Trophoblast cell (in vitro differentiated cells and primary cell): Measurements from ENCODE around the gene C20orf202.

Experiments used
- DNase-seq, 2 donors: peaks; one replicate each; pipeline ENCODE4 v3.0.0-alpha.2; 2016
- H2AFZ ChIP-seq: 2 replicates; pipeline ENCODE4 v1.6.1; 2013; ENCODE audit warnings: low read length, moderate library complexity, mild to moderate bottlenecking; ENCODE audit not compliant: insufficient read depth, poor library complexity
- H2AK5ac ChIP-seq: 2 replicates; pipeline ENCODE4 v1.6.1; 2013; ENCODE audit warnings: mild to moderate bottlenecking, low read length
- H2BK120ac ChIP-seq: 2 replicates; pipeline ENCODE4 v1.6.1; 2013; ENCODE audit warnings: low read length, mild to moderate bottlenecking, moderate library complexity; ENCODE audit not compliant: insufficient read depth, poor library complexity
- H2BK12ac ChIP-seq: 2 replicates; pipeline ENCODE4 v1.6.1; 2013; ENCODE audit warnings: mild to moderate bottlenecking, low read length, moderate library complexity
- H2BK5ac ChIP-seq: 2 replicates; pipeline ENCODE4 v1.6.1; 2013; ENCODE audit warnings: low read length, low read depth, moderate library complexity, mild to moderate bottlenecking; ENCODE audit not compliant: poor library complexity
- H3K14ac ChIP-seq: 2 replicates; pipeline ENCODE4 v1.6.1; 2013; ENCODE audit warnings: mild to moderate bottlenecking, low read length
- H3K18ac ChIP-seq: 2 replicates; pipeline ENCODE4 v1.6.1; 2013; ENCODE audit warnings: mild to moderate bottlenecking, low read length
- H3K23ac ChIP-seq: 2 replicates; pipeline ENCODE4 v1.6.1; 2013; ENCODE audit warnings: low read length
- H3K27ac ChIP-seq: 2 replicates; pipeline ENCODE4 v1.5.1; 2013; ENCODE audit warnings: low read depth, mild to moderate bottlenecking, inconsistent platforms, low read length, moderate library complexity
- H3K27me3 ChIP-seq: 2 replicates; pipeline ENCODE4 v1.6.1; 2013; ENCODE audit warnings: inconsistent platforms, mild to moderate bottlenecking, low read length, moderate library complexity; ENCODE audit not compliant: insufficient read depth
- H3K36me3 ChIP-seq, 2 experiments: 1 replicate in 1 of 2; 2 replicates in 1 of 2; pipeline ENCODE4 v1.6.1; 2013; ENCODE audit warnings: low read length in 2 of 2, mild to moderate bottlenecking in 2 of 2, moderate library complexity in 1 of 2; ENCODE audit not compliant: insufficient read depth in 2 of 2, control insufficient read depth in 1 of 2
- H3K4ac ChIP-seq: 2 replicates; pipeline ENCODE4 v1.6.1; 2013; ENCODE audit warnings: low read depth, mild to moderate bottlenecking, low read length, moderate library complexity
- H3K4me1 ChIP-seq, 2 experiments: 1 replicate in 1 of 2; 2 replicates in 1 of 2; pipeline ENCODE4 v1.6.1; 2013; ENCODE audit warnings: low read length in 2 of 2, mild to moderate bottlenecking in 2 of 2, moderate library complexity in 1 of 2; ENCODE audit not compliant: insufficient read depth in 2 of 2, control insufficient read depth in 1 of 2
- H3K4me2 ChIP-seq: 2 replicates; pipeline ENCODE4 v1.6.1; 2013; ENCODE audit warnings: inconsistent platforms, mild to moderate bottlenecking, low read length, moderate library complexity
- H3K4me3 ChIP-seq: 2 replicates; pipeline ENCODE4 v1.5.1; 2013; ENCODE audit warnings: mild to moderate bottlenecking, low read depth, low read length, inconsistent platforms
- H3K79me1 ChIP-seq: one replicate; pipeline ENCODE4 v1.6.1; 2013; ENCODE audit warnings: low read length
- H3K79me2 ChIP-seq: 2 replicates; pipeline ENCODE4 v1.6.1; 2013; ENCODE audit warnings: low read length, mild to moderate bottlenecking; ENCODE audit not compliant: control insufficient read depth, insufficient read depth, poor library complexity
- H3K9ac ChIP-seq: 2 replicates; pipeline ENCODE4 v1.6.1; 2013; ENCODE audit warnings: mild to moderate bottlenecking, low read length
- H3K9me3 ChIP-seq: 2 replicates; pipeline ENCODE4 v1.6.1; 2013; ENCODE audit warnings: low read depth, mild to moderate bottlenecking, control low read depth, inconsistent platforms, low read length; ENCODE audit not compliant: insufficient read depth
- H4K12ac ChIP-seq: 2 replicates; pipeline ENCODE4 v1.6.1; 2013; ENCODE audit warnings: low read depth, mild to moderate bottlenecking, low read length, moderate library complexity
- H4K8ac ChIP-seq: 2 replicates; pipeline ENCODE4 v1.6.1; 2013; ENCODE audit warnings: low read depth, mild to moderate bottlenecking, low read length, moderate library complexity
- H4K91ac ChIP-seq: one replicate; pipeline ENCODE4 v1.6.1; 2013; ENCODE audit warnings: low read depth, mild to moderate bottlenecking, low read length, moderate library complexity
- WGBS: extraction: QIAGEN DNeasy Blood & Tissue Kit; methylation state at CpG from one replicate; pipeline ENCODE4 v1.1.7; 2013; ENCODE audit warnings: missing lambda C conversion rate; ENCODE audit not compliant: insufficient read length, insufficient coverage; ENCODE audit errors: extremely low coverage; 5-methylcytosine and 5-hydroxymethylcytosine counted together

The C20orf202 gene

GRCh38 chr20:1199212-1199873 is 3.9 kb upstream of the C20orf202 start:
- no peaks in the 10 kb centered on the region for H3K9me3 ChIP-seq
- no peak overlapping the region for H2AK5ac ChIP-seq
- no peak overlapping the region for H4K91ac ChIP-seq
- H2AFZ ChIP-seq, result no peak overlapping the region
- H3K27me3 ChIP-seq, result no peaks in the 10 kb centered on the region
- no peak overlapping the region for H4K12ac ChIP-seq
- DNase-seq, result no peak
- no peaks in the 10 kb centered on the region for H3K79me1 ChIP-seq
- no CpG with 5 or more reads among the region's 7 CpGs for WGBS
- H3K14ac ChIP-seq, result no peak overlapping the region
- H2BK12ac ChIP-seq, result no peak overlapping the region
- no peak overlapping the region for H4K8ac ChIP-seq
- no peak overlapping the region for H3K27ac ChIP-seq
- no peak overlapping the region for H2BK120ac ChIP-seq
- no peaks in the 10 kb centered on the region for H3K36me3 ChIP-seq
- H3K18ac ChIP-seq, result no peak overlapping the region
- H3K4me1 ChIP-seq, result no peaks in the 10 kb centered on the region
- no peak overlapping the region for H3K4me2 ChIP-seq
- H3K4ac ChIP-seq, result no peak overlapping the region
- no peak overlapping the region for H3K23ac ChIP-seq
- H3K9ac ChIP-seq, result no peak overlapping the region
- no peaks in the 10 kb centered on the region for H3K79me2 ChIP-seq
- no peak overlapping the region for H3K4me3 ChIP-seq
- H2BK5ac ChIP-seq, result no peak overlapping the region

- Histone ChIP-seq H3K4me1 (no peaks in the 10 kb centered on the region), H2BK5ac (no peak overlapping the region), H4K12ac (no peak overlapping the region), H3K27ac (no peak overlapping the region), H3K23ac (no peak overlapping the region), H2BK120ac (no peak overlapping the region), H2AK5ac (no peak overlapping the region), H3K79me2 (no peaks in the 10 kb centered on the region), H3K4me2 (no peak overlapping the region), H3K79me1 (no peaks in the 10 kb centered on the region), H3K4ac (no peak overlapping the region), H3K4me3 (no peak overlapping the region), H2AFZ (no peak overlapping the region), H3K36me3 (no peaks in the 10 kb centered on the region), H3K14ac (no peak overlapping the region), H3K9ac (no peak overlapping the region), H2BK12ac (no peak overlapping the region), H3K27me3 (no peaks in the 10 kb centered on the region), H4K8ac (no peak overlapping the region), H3K18ac (no peak overlapping the region), H3K9me3 (no peaks in the 10 kb centered on the region), H4K91ac (no peak overlapping the region)
- no CpG with 5 or more reads among the region's 1 CpG for WGBS
- DNase-seq, result no peak
Observed at GRCh38 chr20:1199964-1200363, 3.3 kb upstream of the C20orf202 start.

DNA sequence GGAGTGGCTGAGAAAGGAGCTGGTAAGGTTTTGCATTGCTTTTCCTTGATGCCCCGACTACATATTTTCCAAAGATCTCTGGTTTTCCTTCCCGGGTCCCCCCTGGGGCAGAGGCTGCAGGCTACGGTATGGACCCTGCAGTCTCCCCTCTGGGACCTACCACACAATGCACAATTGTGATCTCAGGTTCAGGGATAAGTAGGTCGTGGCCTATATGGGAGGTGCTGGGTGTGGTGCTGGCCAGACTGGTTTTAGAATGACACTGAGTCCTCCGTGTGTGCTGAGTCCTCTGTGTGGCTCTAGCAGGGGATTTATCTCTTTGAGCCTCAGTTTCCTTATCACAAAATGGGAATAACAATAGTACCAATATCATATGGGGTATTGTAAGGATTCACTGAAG is 376 bp downstream of the C20orf202 start:
- no peak overlapping the region for H3K4ac ChIP-seq
- H2AFZ ChIP-seq, result no peak overlapping the region
- H2BK5ac ChIP-seq, result no peak overlapping the region
- H3K79me2 ChIP-seq, result no peaks in the 10 kb centered on the region
- no peak overlapping the region for H4K12ac ChIP-seq
- H3K23ac ChIP-seq, result no peak overlapping the region
- no peak overlapping the region for H3K4me3 ChIP-seq
- H2BK120ac ChIP-seq, result no peak overlapping the region
- no CpG with 5 or more reads among the region's 5 CpGs for WGBS
- no peak overlapping the region for H4K91ac ChIP-seq
- no peak overlapping the region for H3K9ac ChIP-seq
- H3K4me1 ChIP-seq, result no peaks in the 10 kb centered on the region
- H3K27me3 ChIP-seq, result no peaks in the 10 kb centered on the region
- no peak for DNase-seq
- H2AK5ac ChIP-seq, result no peak overlapping the region
- H3K9me3 ChIP-seq, result no peaks in the 10 kb centered on the region
- H3K18ac ChIP-seq, result no peak overlapping the region
- H3K79me1 ChIP-seq, result no peaks in the 10 kb centered on the region
- no peak overlapping the region for H3K4me2 ChIP-seq
- H3K36me3 ChIP-seq, result no peaks in the 10 kb centered on the region
- no peak overlapping the region for H3K14ac ChIP-seq
- H2BK12ac ChIP-seq, result no peak overlapping the region
- no peak overlapping the region for H4K8ac ChIP-seq
- no peak overlapping the region for H3K27ac ChIP-seq

DNA sequence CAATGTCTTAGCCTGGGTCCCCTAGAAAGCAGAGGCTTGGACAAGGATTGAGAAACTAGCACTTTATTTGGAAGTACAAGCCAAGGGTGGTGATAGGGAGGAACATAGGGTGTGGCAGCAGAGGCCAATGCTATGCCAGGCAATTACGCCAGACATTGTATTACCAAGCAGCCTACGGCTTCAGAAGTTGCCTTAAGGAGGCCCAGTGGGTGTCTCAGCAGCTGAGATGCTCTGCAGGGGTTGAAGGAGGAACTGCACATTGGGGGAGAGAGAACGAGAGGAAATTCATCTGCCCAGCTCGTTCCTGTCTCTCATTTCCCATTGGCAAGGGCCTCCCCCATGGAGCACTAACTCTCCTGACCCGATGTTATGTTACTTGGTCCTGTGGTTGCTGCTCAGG is 859 bp downstream of the C20orf202 start:
- Histone ChIP-seq H3K79me2 (no peaks in the 10 kb centered on the region), H3K4me1 (no peaks in the 10 kb centered on the region), H3K23ac (no peak overlapping the region), H3K4me2 (no peak overlapping the region), H2BK120ac (no peak overlapping the region), H4K91ac (no peak overlapping the region), H3K27ac (no peak overlapping the region), H2BK12ac (no peak overlapping the region), H3K4ac (no peak overlapping the region), H3K18ac (no peak overlapping the region), H2AFZ (no peak overlapping the region), H2BK5ac (no peak overlapping the region), H3K9me3 (no peaks in the 10 kb centered on the region), H2AK5ac (no peak overlapping the region), H3K14ac (no peak overlapping the region), H3K4me3 (no peak overlapping the region), H3K79me1 (no peaks in the 10 kb centered on the region), H4K8ac (no peak overlapping the region), H3K9ac (no peak overlapping the region), H3K27me3 (no peaks in the 10 kb centered on the region), H4K12ac (no peak overlapping the region), H3K36me3 (no peaks in the 10 kb centered on the region)
- no CpG with 5 or more reads among the region's 5 CpGs for WGBS
- DNase-seq, result no peak
